Endothelial cell of umbilical vein (primary cell): ENCODE measurements around the gene NANOS2. TPM values are rescaled to one million over a fixed set of nuclear protein-coding genes. Genes with fewer than 3 reads are reported as not detected.

ENCODE experiments used
- BruUV-seq: library from RNA; stranded (reverse); fragments of 400-500 nt; replicated peaks from 2 replicates; lab custom pipeline; 2021; lab: Mats Ljungman, UMichigan
- CTCF ChIA-PET: fragments of 300-600, 350-600 bp; sonication (Branson Sonifier 250); formaldehyde crosslinking; loops from one replicate; lab custom pipeline; 2021; ENCODE audit warnings: antibody characterized with exemption, inconsistent platforms; lab: Charles Lee
- POLR2A ChIA-PET: fragments of 300-600, 350-600 bp; sonication (Branson Sonifier 250); formaldehyde crosslinking; loops from one replicate; lab custom pipeline; 2021; ENCODE audit warnings: antibody characterized with exemption, inconsistent platforms; lab: Charles Lee
- DNase-seq: peaks from one replicate; pipeline ENCODE4 v3.0.0-alpha.2; 2011; ENCODE audit warnings: low read depth, low spot score
- FAIRE-seq: peaks from 2 replicates; lab custom pipeline; 2011; peaks lifted over from hg19 to GRCh38; lab: Jason Lieb, UNC
- H2AFZ ChIP-seq: 2 replicates; pipeline ENCODE4 v1.6.0; 2012; ENCODE audit warnings: low read depth, low read length, control low read depth, inconsistent platforms
- H3K27ac ChIP-seq: 2 replicates; pipeline ENCODE4 v1.5.1; 2011; ENCODE audit warnings: low read depth, mild to moderate bottlenecking, control low read depth, low read length, moderate library complexity; ENCODE audit not compliant: insufficient read depth
- H3K27me3 ChIP-seq, 2 experiments: 2 replicates each; pipeline versions ENCODE4 v1.6.0 to v1.6.1; 2011; ENCODE audit warnings: low read length in 2 of 2, mixed read lengths in 1 of 2; ENCODE audit not compliant: control insufficient read depth in 2 of 2, insufficient read depth in 2 of 2
- H3K36me3 ChIP-seq, 2 experiments: 2 replicates in 1 of 2; 3 replicates in 1 of 2; pipeline ENCODE4 v1.5.1; 2011; ENCODE audit warnings: low read length in 2 of 2, mild to moderate bottlenecking in 1 of 2, moderate library complexity in 1 of 2; ENCODE audit not compliant: control insufficient read depth in 2 of 2, insufficient read depth in 2 of 2; ENCODE audit errors: extremely low read depth in 1 of 2
- H3K4me1 ChIP-seq: 3 replicates; pipeline ENCODE4 v1.5.1; 2011; ENCODE audit warnings: mild to moderate bottlenecking, low read length; ENCODE audit not compliant: control insufficient read depth, insufficient read depth; ENCODE audit errors: extremely low read depth
- H3K4me2 ChIP-seq: 2 replicates; pipeline ENCODE4 v1.6.1; 2011; ENCODE audit warnings: low read length, control low read depth, mixed read lengths; ENCODE audit not compliant: insufficient read depth
- H3K4me3 ChIP-seq, 3 experiments: fragments of 200-600 bp in 1 of 3; sonication (generic), shearing (Covaris generic) in 1 of 3; replicated peaks in 1 of 3; 2 replicates each; pipeline ENCODE4 v1.5.1; 2011 to 2016; ENCODE audit warnings: control low read depth in 3 of 3, low read length in 3 of 3, mild to moderate bottlenecking in 2 of 3, inconsistent platforms in 1 of 3, low read depth in 1 of 3, moderate library complexity in 1 of 3; ENCODE audit not compliant: insufficient read depth in 1 of 3
- H3K79me2 ChIP-seq: 2 replicates; pipeline ENCODE4 v1.6.0; 2012; ENCODE audit warnings: low read length, inconsistent platforms; ENCODE audit not compliant: control insufficient read depth, insufficient read depth
- H3K9ac ChIP-seq: replicated peaks from 2 replicates; pipeline ENCODE3; 2011; ENCODE audit warnings: low read length, control low read depth; ENCODE audit not compliant: insufficient read depth; ENCODE audit errors: extremely low read depth
- H3K9me1 ChIP-seq: replicated peaks from 3 replicates; pipeline ENCODE4 v1.6.0; 2011; ENCODE audit warnings: mild to moderate bottlenecking, low read length; ENCODE audit not compliant: control insufficient read depth, insufficient read depth; ENCODE audit errors: extremely low read depth
- H3K9me3 ChIP-seq: replicated peaks from 2 replicates; pipeline ENCODE4 v1.5.1; 2012; ENCODE audit warnings: low read length, inconsistent platforms; ENCODE audit not compliant: control insufficient read depth, insufficient read depth
- H4K20me1 ChIP-seq: replicated peaks from 2 replicates; pipeline ENCODE3; 2011; ENCODE audit warnings: mild to moderate bottlenecking, low read length; ENCODE audit not compliant: control insufficient read depth, insufficient read depth; ENCODE audit errors: extremely low read depth
- CTCF ChIP-seq, 2 donors: IDR thresholded peaks; 1 replicate in 1 of 2; 2 replicates in 1 of 2; pipeline ENCODE4 v1.5.1; 2011; ENCODE audit warnings: low read length in 2 of 2, mild to moderate bottlenecking in 2 of 2, moderate library complexity in 2 of 2, control low read depth in 1 of 2, inconsistent platforms in 1 of 2, low read depth in 1 of 2; ENCODE audit not compliant: insufficient read depth in 1 of 2; ENCODE audit errors: extremely low read depth in 1 of 2
- EZH2 ChIP-seq: IDR thresholded peaks from 2 replicates; pipeline ENCODE4 v1.6.1; 2012; ENCODE audit warnings: borderline replicate concordance, low read depth, mild to moderate bottlenecking, moderate library complexity, low read length, inconsistent platforms; ENCODE audit not compliant: severe bottlenecking
- FOS ChIP-seq: IDR thresholded peaks from 2 replicates; pipeline ENCODE4 v1.6.1; 2011; ENCODE audit warnings: mild to moderate bottlenecking, low read length, moderate library complexity, borderline replicate concordance; ENCODE audit not compliant: insufficient read depth
- GATA2 ChIP-seq: IDR thresholded peaks from 2 replicates; pipeline ENCODE4 v1.7.0; 2011; ENCODE audit warnings: low read depth, mild to moderate bottlenecking, moderate library complexity, mixed read lengths, low read length; ENCODE audit not compliant: insufficient read length, insufficient read depth
- JUN ChIP-seq: IDR thresholded peaks from 2 replicates; pipeline ENCODE4 v1.6.1; 2011; ENCODE audit warnings: borderline replicate concordance, low read depth; ENCODE audit not compliant: insufficient read length, insufficient read depth
- MAX ChIP-seq: IDR thresholded peaks from 2 replicates; pipeline ENCODE4 v1.6.1; 2011; ENCODE audit not compliant: insufficient read depth, insufficient read length
- MYC ChIP-seq: IDR thresholded peaks from one replicate; pipeline ENCODE4 v1.6.1; 2011; ENCODE audit warnings: mild to moderate bottlenecking, low read depth, low read length
- POLR2A ChIP-seq: IDR thresholded peaks from 2 replicates; pipeline ENCODE4 v1.6.1; 2012; ENCODE audit warnings: low read depth, mild to moderate bottlenecking, control low read depth, low read length
- POLR2AphosphoS5 ChIP-seq: IDR thresholded peaks from 2 replicates; pipeline ENCODE4 v1.6.1; 2012; ENCODE audit warnings: low read depth, mild to moderate bottlenecking, control low read depth, low read length, moderate library complexity; ENCODE audit not compliant: insufficient read depth
- dilution Hi-C: fragments of 300-500 bp; cut with MboI; formaldehyde crosslinking; loops from one replicate; pipeline ENCODE4 v1.15.0; 2019; ENCODE audit warnings: low sequenced_read_pairs; ENCODE audit not compliant: extremely low pct_ligation_motif_present
- intact Hi-C: fragments of 100-400 bp; cut with micrococcal nuclease; formaldehyde crosslinking; loops from one replicate; pipeline ENCODE4 v1.10.0; 2022
- polyA plus RNA-seq, 4 experiments: library from polyadenylated mRNA; depleted of rRNA in 3 of 4; stranded (reverse) in 3 of 4; unstranded in 1 of 4; fragments of >200 nt; gene quantifications; 2 replicates each; pipeline versions ENCODE4 v1.2.1 to v1.2.3, GENCODE V29; 2011 to 2012; ENCODE audit warnings: missing spikeins in 1 of 4
- total RNA-seq: library from RNA; stranded (reverse); gene quantifications from 2 replicates; pipeline ENCODE4 v1.2.3, GENCODE V29; 2021

The NANOS2 gene
- total and polyA plus RNA-seq, 2 donors (not counting 3 experiments of a cell fraction or from before 2014, with no cell fraction given): not detected

DNA sequence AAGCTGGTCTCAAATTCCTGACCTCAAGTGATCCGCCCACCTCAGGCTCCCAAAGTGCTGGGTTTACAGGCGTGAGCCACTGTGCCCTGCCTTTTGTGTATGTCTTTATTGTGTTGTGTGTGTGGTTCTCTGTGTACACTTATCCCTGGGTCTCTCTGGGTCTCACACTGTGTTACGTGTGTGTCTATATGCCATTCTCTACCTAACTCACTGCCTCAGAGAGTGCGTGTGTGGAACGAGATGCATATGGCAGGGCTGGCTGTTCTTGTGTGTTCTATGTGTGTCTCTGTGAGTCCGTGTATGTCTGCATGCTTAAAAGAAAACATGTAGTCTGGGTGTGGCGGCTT is 40.0 kb downstream of the NANOS2 start:
- no peak overlapping the region for H2AFZ ChIP-seq
- no peaks in the 10 kb centered on the region for H3K9me1 ChIP-seq
- H3K79me2 ChIP-seq: no peaks in the 10 kb centered on the region
- H3K4me3 ChIP-seq: no peak overlapping the region
- ChIA-PET POLR2A (no interaction called here), CTCF (no interaction called here)
- H3K4me1 ChIP-seq: no peaks in the 10 kb centered on the region
- no peaks in the 10 kb centered on the region for H3K9me3 ChIP-seq
- H3K36me3 ChIP-seq: no peaks in the 10 kb centered on the region
- FAIRE-seq (no peak), DNase-seq (no peak)
- H3K9ac ChIP-seq: no peak overlapping the region
- H3K4me2 ChIP-seq: no peak overlapping the region
- TF ChIP-seq MYC: no peak
- no peak for TF ChIP-seq GATA2
- no peak for TF ChIP-seq EZH2
- no peak for TF ChIP-seq FOS
- TF ChIP-seq JUN: no peak
- no peak for TF ChIP-seq POLR2AphosphoS5
- TF ChIP-seq MAX: no peak
- no peak for TF ChIP-seq POLR2A
- TF ChIP-seq CTCF (IDR thresholded peaks at IDR 0.05; ENCODE audit: extremely low read depth in 1 of 2, insufficient read depth in 1 of 2, low read depth in 1 of 2, low read length in 2 of 2): no peak
- no peaks in the 10 kb centered on the region for H4K20me1 ChIP-seq
- no TSS peak for BruUV-seq
- no peak overlapping the region for H3K27ac ChIP-seq
- intact Hi-C loops: no loop called here
- dilution Hi-C loops: no loop called here
- H3K27me3 ChIP-seq: peaks cover 2 to 6% of the 10 kb centered on the region in 2 experiments
